ENCODE results near the gene RBFOX1. TPM values are rescaled to one million over a fixed set of nuclear protein-coding genes. Genes with fewer than 3 reads are reported as not detected.

The RBFOX1 gene
- total RNA-seq, 3 donors from 2014 or later: 4.1 to 7.7 (median 5.1) TPM

- no peak for ATAC-seq
- intact Hi-C loops (cut with DNase I, micrococcal nuclease): no loop called here
Observed at GRCh38 chr16:7503666-7504065, 171.0 kb downstream of the RBFOX1 start.

GRCh38 chr16:7504844-7505243 lies 172.2 kb downstream of the RBFOX1 start:
- no peak for TF ChIP-seq CTCF (IDR thresholded peaks at IDR 0.05)
- DNase-seq: no peak
- H3K9me3 ChIP-seq: no peaks in the 10 kb centered on the region
- no peaks in the 10 kb centered on the region for H3K4me1 ChIP-seq (ENCODE audit: low read depth)
- H3K36me3 ChIP-seq (ENCODE audit: low read depth): no peaks in the 10 kb centered on the region
- no peak for ATAC-seq
- intact Hi-C loops (cut with DNase I, micrococcal nuclease): no loop called here
- no peak overlapping the region for H3K4me3 ChIP-seq

More at GRCh38 chr16:7503666-7504065, 171.0 kb downstream of the RBFOX1 start:
- DNase-seq: no peak
- no peaks in the 10 kb centered on the region for H3K9me3 ChIP-seq
- H3K36me3 ChIP-seq (ENCODE audit: low read depth): no peaks in the 10 kb centered on the region
- H3K4me3 ChIP-seq: no peak overlapping the region
- TF ChIP-seq CTCF (IDR thresholded peaks at IDR 0.05): no peak
- no peaks in the 10 kb centered on the region for H3K4me1 ChIP-seq (ENCODE audit: low read depth)

GRCh38 chr16:7505495-7505894 lies 172.8 kb downstream of the RBFOX1 start:
- H3K4me3 ChIP-seq: no peak overlapping the region
- H3K36me3 ChIP-seq (ENCODE audit: low read depth): no peaks in the 10 kb centered on the region
- no peaks in the 10 kb centered on the region for H3K4me1 ChIP-seq (ENCODE audit: low read depth)
- TF ChIP-seq CTCF (IDR thresholded peaks at IDR 0.05): no peak
- H3K9me3 ChIP-seq: no peaks in the 10 kb centered on the region
- intact Hi-C loops (cut with DNase I, micrococcal nuclease): no loop called here
- DNase-seq (no peak), ATAC-seq (no peak)

GRCh38 chr16:7506363-7506762 lies 173.7 kb downstream of the RBFOX1 start:
- Histone ChIP-seq H3K36me3 (ENCODE audit: low read depth) (no peaks in the 10 kb centered on the region), H3K4me3 (no peak overlapping the region), H3K9me3 (no peaks in the 10 kb centered on the region), H3K4me1 (ENCODE audit: low read depth) (no peaks in the 10 kb centered on the region)
- no peak for ATAC-seq
- no peak for TF ChIP-seq CTCF (IDR thresholded peaks at IDR 0.05)
- no peak for DNase-seq
- intact Hi-C loops (cut with DNase I, micrococcal nuclease): no loop called here

GRCh38 chr16:7508656-7509055 lies 176.0 kb downstream of the RBFOX1 start:
- intact Hi-C loops (cut with DNase I, micrococcal nuclease): no loop called here
- H3K4me3 ChIP-seq: no peak overlapping the region
- no peaks in the 10 kb centered on the region for H3K9me3 ChIP-seq
- ATAC-seq: no peak
- H3K4me1 ChIP-seq (ENCODE audit: low read depth): no peaks in the 10 kb centered on the region
- no peak for DNase-seq
- no peak for TF ChIP-seq CTCF (IDR thresholded peaks at IDR 0.05)
- H3K36me3 ChIP-seq (ENCODE audit: low read depth): no peaks in the 10 kb centered on the region

- no peak for ATAC-seq
- TF ChIP-seq CTCF (IDR thresholded peaks at IDR 0.05): no peak
- DNase-seq: no peak
- intact Hi-C loops (cut with DNase I, micrococcal nuclease): no loop called here
- Histone ChIP-seq H3K9me3 (no peaks in the 10 kb centered on the region), H3K4me3 (no peak overlapping the region), H3K36me3 (ENCODE audit: low read depth) (no peaks in the 10 kb centered on the region), H3K4me1 (ENCODE audit: low read depth) (no peaks in the 10 kb centered on the region)
Observed at GRCh38 chr16:7509963-7510601, 177.4 kb downstream of the RBFOX1 start.
